CD4-positive, alpha-beta memory T cell (primary cell): ENCODE measurements around the gene ALDH1A3. TPM values are rescaled to one million over a fixed set of nuclear protein-coding genes. Genes with fewer than 3 reads are reported as not detected.

Experiments used
- CTCF ChIA-PET: fragments of 350-600 bp; sonication (Branson Sonifier 250); formaldehyde crosslinking; loops from one replicate; lab custom pipeline; 2021; ENCODE audit warnings: inconsistent platforms; ENCODE audit not compliant: partially characterized antibody; lab: Charles Lee
- POLR2A ChIA-PET: fragments of 350-600 bp; sonication (Branson Sonifier 250); formaldehyde crosslinking; loops from one replicate; lab custom pipeline; 2021; ENCODE audit not compliant: partially characterized antibody; lab: Charles Lee
- DNase-seq, 5 donors: peaks; one replicate each; pipeline versions ENCODE4 v3.0.0 to v3.0.0-alpha.2; 2020 to 2022; ENCODE audit warnings: mixed read lengths in 1 of 5
- H3K27ac ChIP-seq: one replicate; pipeline ENCODE4 v1.7.0; 2013; ENCODE audit warnings: low read depth, low read length
- H3K27me3 ChIP-seq: 2 replicates; pipeline ENCODE4 v1.7.0; 2013; ENCODE audit warnings: mild to moderate bottlenecking, low read length, moderate library complexity; ENCODE audit not compliant: insufficient read depth
- H3K36me3 ChIP-seq: 2 replicates; pipeline ENCODE4 v1.7.0; 2013; ENCODE audit warnings: mild to moderate bottlenecking, low read length, moderate library complexity; ENCODE audit not compliant: insufficient read depth
- H3K4me1 ChIP-seq: 2 replicates; pipeline ENCODE4 v1.7.0; 2013; ENCODE audit warnings: mild to moderate bottlenecking, low read length, moderate library complexity; ENCODE audit not compliant: insufficient read depth
- H3K4me3 ChIP-seq, 2 donors: one replicate each; pipeline ENCODE4 v1.7.0; 2013; ENCODE audit warnings: low read length in 2 of 2, mild to moderate bottlenecking in 1 of 2
- H3K9me3 ChIP-seq, 2 donors: one replicate each; pipeline ENCODE4 v1.7.0; 2013; ENCODE audit warnings: low read length in 2 of 2, control low read depth in 1 of 2; ENCODE audit not compliant: control insufficient read depth in 1 of 2
- H3K27ac Mint-ChIP-seq, 7 donors: one replicate each; pipeline ENCODE4 v1.8.0; 2020 to 2021; ENCODE audit warnings: mixed read lengths in 7 of 7, mild to moderate bottlenecking in 6 of 7, inconsistent platforms in 3 of 7, moderate library complexity in 3 of 7
- H3K27me3 Mint-ChIP-seq, 2 donors: one replicate each; pipeline ENCODE4 v1.8.0; 2020 to 2021; ENCODE audit warnings: mixed read lengths in 2 of 2
- H3K36me3 Mint-ChIP-seq, 2 donors: one replicate each; pipeline ENCODE4 v1.8.0; 2020 to 2021; ENCODE audit warnings: mixed read lengths in 2 of 2, inconsistent platforms in 1 of 2, mild to moderate bottlenecking in 1 of 2
- H3K4me1 Mint-ChIP-seq, 4 donors: one replicate each; pipeline ENCODE4 v1.8.0; 2020 to 2021; ENCODE audit warnings: mixed read lengths in 4 of 4, mild to moderate bottlenecking in 1 of 4
- H3K4me3 Mint-ChIP-seq, 8 donors: one replicate each; pipeline ENCODE4 v1.8.0; 2020 to 2021; ENCODE audit warnings: mixed read lengths in 8 of 8, mild to moderate bottlenecking in 7 of 8, moderate library complexity in 6 of 8, inconsistent platforms in 3 of 8
- H3K9me3 Mint-ChIP-seq, 8 donors: one replicate each; pipeline ENCODE4 v1.8.0; 2020 to 2021; ENCODE audit warnings: mixed read lengths in 8 of 8, mild to moderate bottlenecking in 5 of 8, inconsistent platforms in 3 of 8, moderate library complexity in 1 of 8
- intact Hi-C: fragments of 100-400 bp; cut with micrococcal nuclease; formaldehyde crosslinking; loops from one replicate; pipeline ENCODE4 v1.15.1; 2023
- polyA plus RNA-seq, 2 donors: library from polyadenylated mRNA; unstranded; fragments of 300-500 nt; fragmentation: Illumina TruSeq; gene quantifications; one replicate each; pipeline ENCODE4 v1.2.3, GENCODE V29; 2021
- total RNA-seq, 2 experiments: library from RNA; stranded (reverse); gene quantifications; one replicate each; pipeline ENCODE4 v1.2.3, GENCODE V29; 2021

The ALDH1A3 gene
- total and polyA plus RNA-seq, 4 experiments from 2014 or later = not detected

DNA sequence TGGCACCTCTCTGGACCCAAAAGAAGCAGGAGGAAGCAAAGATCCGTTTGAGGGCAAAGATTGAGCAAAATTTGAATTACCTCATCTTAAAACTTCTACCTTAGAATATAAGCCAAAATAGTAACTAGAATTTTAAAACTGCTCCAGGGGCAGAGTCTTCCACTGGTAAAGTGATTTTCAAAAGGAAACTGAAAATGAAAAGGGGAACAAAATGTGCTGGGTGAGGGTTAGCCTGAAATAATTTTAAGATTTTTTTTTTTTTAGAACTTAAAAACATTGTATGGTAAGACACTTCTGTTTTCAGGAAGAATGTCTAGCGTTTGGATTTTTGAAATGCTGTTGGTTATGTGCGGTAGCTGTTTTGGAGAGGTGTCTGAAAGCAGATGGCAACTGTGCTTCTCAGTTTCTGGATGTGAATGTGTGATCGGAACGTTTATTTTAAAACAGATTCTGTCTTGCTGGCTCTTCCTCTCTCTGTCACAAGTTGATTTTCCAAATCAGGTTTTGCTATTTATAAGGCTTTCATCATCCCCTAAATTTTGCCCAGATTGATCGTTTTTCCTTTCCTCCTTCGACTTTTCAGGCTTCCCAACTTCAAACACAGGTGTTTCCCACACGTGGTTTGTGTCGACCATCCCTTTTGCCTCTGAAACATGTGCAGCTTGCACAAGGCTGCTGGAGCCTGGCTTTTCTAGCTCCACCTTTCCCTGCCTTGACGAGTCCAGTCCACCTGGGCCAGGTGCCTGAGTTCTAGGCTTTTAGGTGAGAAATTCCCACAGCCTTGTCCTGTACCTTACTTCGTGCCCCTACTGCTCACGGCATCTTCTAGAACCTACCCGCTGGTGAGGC lies 42.8 kb downstream of the ALDH1A3 start:
- Histone ChIP-seq H3K27me3 (peaks cover 16% of the 10 kb centered on the region), H3K27ac (no peak overlapping the region), H3K4me1 (peaks cover 13% of the 10 kb centered on the region), H3K9me3 (no peaks in the 10 kb centered on the region), H3K4me3 (no peak overlapping the region), H3K36me3 (no peaks in the 10 kb centered on the region)
- Mint-ChIP-seq H3K36me3 (no peaks in the 10 kb centered on the region), H3K27me3 (peaks cover 37 to 38% of the 10 kb centered on the region in 2 donors), H3K4me3 (peak overlapping the region in 1 of 8 donors; percentile 37), H3K4me1 (peaks cover 7 to 18% (median 8%) of the 10 kb centered on the region in 4 donors), H3K27ac (no peak overlapping the region), H3K9me3 (no peaks in the 10 kb centered on the region)
- intact Hi-C loops = no loop called here
- DNase-seq = no peak
- CTCF ChIA-PET = interaction anchor here (1.6 kb wide), 1 partner anchor 86 kb away, joined by 3 read pairs; no protein-coding TSS in a partner anchor
- POLR2A ChIA-PET = no interaction called here

DNA sequence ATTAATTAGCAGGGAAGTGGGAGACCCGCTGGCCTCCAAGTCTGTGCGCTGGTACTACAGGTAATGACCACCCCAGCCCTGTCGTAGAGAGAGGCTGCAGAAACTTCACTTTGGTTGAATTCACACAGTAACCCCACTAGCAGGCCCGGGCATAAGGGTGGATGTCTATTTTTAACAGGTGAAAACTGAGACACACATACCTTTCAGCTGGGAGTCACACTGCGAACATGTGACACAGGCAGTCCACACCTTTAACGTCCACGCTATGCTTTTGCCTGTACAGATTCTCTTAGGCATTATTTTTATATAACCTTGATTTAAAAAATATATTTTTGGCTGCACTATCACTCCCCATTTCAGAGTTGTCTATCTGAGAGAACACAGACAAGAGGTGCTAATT lies 43.4 kb downstream of the ALDH1A3 start:
- no peak for DNase-seq
- H3K27ac ChIP-seq = no peak overlapping the region
- no peaks in the 10 kb centered on the region for H3K36me3 Mint-ChIP-seq
- ChIA-PET CTCF (interaction anchor here (0.6 kb wide), 1 partner anchor 88 kb away, joined by 3 read pairs; no protein-coding TSS in a partner anchor), POLR2A (no interaction called here)
- peaks cover 35 to 36% of the 10 kb centered on the region in 2 donors for H3K27me3 Mint-ChIP-seq
- peaks cover 16% of the 10 kb centered on the region for H3K27me3 ChIP-seq
- no peaks in the 10 kb centered on the region for H3K9me3 Mint-ChIP-seq
- H3K4me1 ChIP-seq = peaks cover 11% of the 10 kb centered on the region
- H3K4me1 Mint-ChIP-seq = peaks cover 7 to 18% (median 8%) of the 10 kb centered on the region in 4 donors
- H3K27ac Mint-ChIP-seq = no peak overlapping the region
- intact Hi-C loops = no loop called here
- H3K36me3 ChIP-seq = no peaks in the 10 kb centered on the region
- H3K9me3 ChIP-seq = no peaks in the 10 kb centered on the region
- H3K4me3 ChIP-seq = no peak overlapping the region
- no peak overlapping the region for H3K4me3 Mint-ChIP-seq

DNA sequence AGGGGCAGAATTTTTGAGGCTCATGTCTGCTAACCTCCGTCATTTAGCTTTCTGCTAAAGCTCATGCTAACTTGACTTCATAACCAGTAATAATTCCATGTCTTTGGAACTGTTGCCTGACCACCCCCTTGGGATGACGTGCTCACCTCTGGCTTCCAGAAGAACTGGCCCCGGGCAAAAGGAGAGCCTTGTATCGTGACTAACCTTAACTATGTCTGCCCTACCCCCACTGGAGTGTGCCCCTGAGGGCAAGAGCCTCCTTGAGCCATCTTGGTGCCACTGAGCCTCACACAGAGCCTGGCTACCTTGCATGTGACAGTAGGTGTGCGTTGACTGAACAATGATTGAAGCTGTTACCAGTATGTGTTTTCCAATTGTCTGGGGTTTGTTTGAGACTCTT lies 44.3 kb downstream of the ALDH1A3 start:
- Mint-ChIP-seq H3K9me3 (no peaks in the 10 kb centered on the region), H3K36me3 (no peaks in the 10 kb centered on the region), H3K4me1 (peaks cover 0 to 13% (median 3%) of the 10 kb centered on the region in 4 donors), H3K27me3 (peaks cover 34 to 35% of the 10 kb centered on the region in 2 donors), H3K4me3 (no peak overlapping the region), H3K27ac (no peak overlapping the region)
- Histone ChIP-seq H3K36me3 (no peaks in the 10 kb centered on the region), H3K9me3 (no peaks in the 10 kb centered on the region), H3K27ac (no peak overlapping the region), H3K27me3 (peaks cover 16% of the 10 kb centered on the region), H3K4me1 (peaks cover 3% of the 10 kb centered on the region), H3K4me3 (no peak overlapping the region)
- ChIA-PET POLR2A (no interaction called here), CTCF (interaction anchor here (0.9 kb wide), 1 partner anchor 83 kb away, joined by 3 read pairs; no protein-coding TSS in a partner anchor)
- no peak for DNase-seq
- intact Hi-C loops = no loop called here

DNA sequence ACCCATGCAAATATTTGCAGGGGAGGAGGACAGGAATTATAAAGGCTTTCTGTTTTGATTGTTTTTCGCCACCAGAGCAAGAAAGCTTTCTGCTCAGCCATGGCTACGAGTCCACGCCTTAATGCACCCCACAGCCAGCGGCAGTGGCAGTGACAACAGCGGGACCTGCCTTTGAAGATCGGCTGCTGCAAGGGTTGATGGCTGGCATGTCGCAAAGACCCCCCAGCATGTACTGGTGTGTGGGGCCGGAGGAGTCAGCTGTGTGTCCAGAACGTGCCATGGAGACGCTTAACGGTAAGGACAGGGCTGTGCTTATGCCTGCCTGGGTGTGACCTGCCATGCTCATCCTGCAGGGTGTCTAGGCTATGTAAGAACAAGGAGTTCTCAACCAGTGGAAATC lies 44.8 kb downstream of the ALDH1A3 start:
- intact Hi-C loops = no loop called here
- Mint-ChIP-seq H3K27ac (peak overlapping the region in 1 of 7 donors; percentile 42), H3K4me3 (no peak overlapping the region), H3K9me3 (no peaks in the 10 kb centered on the region), H3K4me1 (peaks cover 0 to 13% (median 3%) of the 10 kb centered on the region in 4 donors), H3K27me3 (peaks cover 34 to 35% of the 10 kb centered on the region in 2 donors), H3K36me3 (no peaks in the 10 kb centered on the region)
- Histone ChIP-seq H3K9me3 (no peaks in the 10 kb centered on the region), H3K36me3 (no peaks in the 10 kb centered on the region), H3K27ac (no peak overlapping the region), H3K27me3 (peaks cover 16% of the 10 kb centered on the region), H3K4me1 (peaks cover 3% of the 10 kb centered on the region), H3K4me3 (no peak overlapping the region)
- POLR2A ChIA-PET = no interaction called here
- no peak for DNase-seq
- CTCF ChIA-PET = interaction anchor here (0.9 kb wide), 1 partner anchor 82 kb away, joined by 3 read pairs; no protein-coding TSS in a partner anchor

DNA sequence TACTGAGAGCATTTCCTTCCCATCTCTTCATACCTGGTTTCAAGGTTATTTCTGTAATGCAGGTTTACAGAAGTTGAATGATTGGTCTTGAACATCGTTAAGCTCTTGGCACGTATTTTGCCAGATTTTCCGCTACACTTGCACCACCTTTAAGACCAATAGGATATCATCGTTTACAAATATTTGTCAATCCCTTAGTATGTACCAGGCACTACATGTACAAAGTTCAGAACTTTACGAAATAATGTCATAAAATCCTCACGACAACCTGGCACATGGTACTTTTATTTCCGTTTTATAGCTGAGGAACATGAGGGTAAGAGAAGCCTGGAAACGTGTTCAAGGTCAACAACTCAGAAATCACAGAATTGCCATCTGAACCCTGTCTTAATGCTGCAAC lies 45.8 kb downstream of the ALDH1A3 start:
- intact Hi-C loops = no loop called here
- H3K4me3 Mint-ChIP-seq = no peak overlapping the region
- no peak overlapping the region for H3K27ac ChIP-seq
- ChIA-PET POLR2A (no interaction called here), CTCF (no interaction called here)
- no peaks in the 10 kb centered on the region for H3K9me3 ChIP-seq
- no peaks in the 10 kb centered on the region for H3K9me3 Mint-ChIP-seq
- no peak overlapping the region for H3K27ac Mint-ChIP-seq
- DNase-seq = no peak
- H3K4me1 ChIP-seq = no peaks in the 10 kb centered on the region
- H3K36me3 ChIP-seq = no peaks in the 10 kb centered on the region
- H3K27me3 ChIP-seq = peaks cover 10% of the 10 kb centered on the region
- H3K36me3 Mint-ChIP-seq = no peaks in the 10 kb centered on the region
- peaks cover 0 to 8% (median 2%) of the 10 kb centered on the region in 4 donors for H3K4me1 Mint-ChIP-seq
- H3K4me3 ChIP-seq = no peak overlapping the region
- peaks cover 29 to 30% of the 10 kb centered on the region in 2 donors for H3K27me3 Mint-ChIP-seq

DNA sequence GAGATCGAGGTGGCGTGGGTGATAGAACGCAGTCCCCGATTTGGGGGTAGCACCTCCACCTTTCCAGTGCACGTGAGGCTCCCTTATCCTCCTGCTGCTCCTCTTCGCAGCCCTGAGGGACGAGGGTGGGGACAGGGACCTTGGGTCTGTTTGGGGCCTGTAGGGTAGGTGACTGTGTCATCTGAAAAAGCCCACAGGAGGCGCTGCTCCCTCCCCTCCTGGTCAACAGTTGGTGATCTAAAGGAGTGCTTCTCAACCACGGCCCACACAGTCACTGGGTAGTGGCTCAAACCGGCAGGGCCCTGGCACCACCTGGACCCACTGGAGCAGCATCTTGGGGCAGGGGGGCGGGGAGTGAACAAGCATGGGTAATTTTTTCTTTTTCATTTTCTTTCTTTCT lies 46.6 kb downstream of the ALDH1A3 start:
- no peak overlapping the region for H3K27ac Mint-ChIP-seq
- H3K4me1 Mint-ChIP-seq = peaks cover 0 to 3% (median under 1%) of the 10 kb centered on the region in 4 donors
- no peak overlapping the region for H3K4me3 ChIP-seq
- H3K9me3 Mint-ChIP-seq = no peaks in the 10 kb centered on the region
- H3K27me3 Mint-ChIP-seq = peaks cover 24 to 27% of the 10 kb centered on the region in 2 donors
- peaks cover 2% of the 10 kb centered on the region for H3K27me3 ChIP-seq
- H3K36me3 Mint-ChIP-seq = no peaks in the 10 kb centered on the region
- H3K9me3 ChIP-seq = no peaks in the 10 kb centered on the region
- ChIA-PET POLR2A (no interaction called here), CTCF (no interaction called here)
- no peak overlapping the region for H3K4me3 Mint-ChIP-seq
- intact Hi-C loops = no loop called here
- DNase-seq = no peak
- no peaks in the 10 kb centered on the region for H3K36me3 ChIP-seq
- no peaks in the 10 kb centered on the region for H3K4me1 ChIP-seq
- H3K27ac ChIP-seq = no peak overlapping the region

DNA sequence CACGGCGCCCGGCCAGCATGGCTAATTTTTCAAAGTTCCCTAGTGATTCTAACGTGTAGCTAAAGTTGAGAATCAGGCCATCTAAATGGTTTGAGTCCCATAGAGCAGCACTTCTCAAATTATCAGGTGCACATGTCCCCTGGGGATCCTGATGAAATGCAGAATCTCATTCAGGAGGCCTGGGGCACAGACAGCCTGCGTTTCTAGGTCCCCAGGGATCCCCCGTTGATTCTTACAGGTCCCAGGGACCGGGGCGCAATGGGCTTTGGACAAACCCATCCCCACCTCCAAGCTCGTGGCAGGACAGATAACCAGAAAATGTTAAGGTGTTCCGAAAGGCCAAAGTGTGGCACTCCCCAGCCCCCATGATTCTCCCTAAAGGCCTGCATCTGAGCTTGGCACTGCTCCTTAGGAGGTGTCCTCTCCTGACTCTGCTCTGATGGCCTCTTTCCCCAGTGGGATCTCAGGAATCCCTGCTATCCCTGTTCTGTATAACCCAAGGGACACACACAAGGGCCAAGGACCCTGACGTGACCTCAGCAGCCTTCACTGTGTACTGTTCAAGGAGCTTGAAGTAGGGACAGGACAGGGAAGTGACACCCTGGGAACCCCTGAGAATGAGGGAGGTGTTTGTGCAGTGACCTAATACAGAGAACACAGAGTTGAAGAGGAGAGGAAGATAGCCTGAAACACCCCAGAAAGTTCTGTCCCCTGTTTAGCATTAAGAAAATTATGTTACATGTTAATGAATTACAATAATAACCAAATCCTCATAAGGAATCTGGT lies 47.5 kb downstream of the ALDH1A3 start:
- H3K4me3 ChIP-seq = no peak overlapping the region
- no peak overlapping the region for H3K27ac Mint-ChIP-seq
- no peaks in the 10 kb centered on the region for H3K36me3 ChIP-seq
- no peaks in the 10 kb centered on the region for H3K9me3 Mint-ChIP-seq
- H3K27me3 Mint-ChIP-seq = peaks cover 16 to 27% of the 10 kb centered on the region in 2 donors
- H3K4me1 Mint-ChIP-seq = peaks cover 0 to 3% (median 0%) of the 10 kb centered on the region in 4 donors
- H3K36me3 Mint-ChIP-seq = no peaks in the 10 kb centered on the region
- H3K9me3 ChIP-seq = no peaks in the 10 kb centered on the region
- no peak for DNase-seq
- H3K27me3 ChIP-seq = no peaks in the 10 kb centered on the region
- CTCF ChIA-PET = interaction anchor here (1.3 kb wide), 1 partner anchor 9 kb away, joined by 4 read pairs; no protein-coding TSS in a partner anchor
- POLR2A ChIA-PET = no interaction called here
- H3K4me1 ChIP-seq = no peaks in the 10 kb centered on the region
- H3K4me3 Mint-ChIP-seq = no peak overlapping the region
- H3K27ac ChIP-seq = no peak overlapping the region
- intact Hi-C loops = no loop called here
